T47D (cell line): Measurements from ENCODE around the gene SUMF1.

Source experiments
- DNase-seq, 2 experiments: peaks; one replicate each; pipeline versions ENCODE4 v3.0.0 to v3.0.0-alpha.2; 2011 to 2012; ENCODE audit warnings: low read depth in 1 of 2, low spot score in 1 of 2
- JUND ChIP-seq: IDR thresholded peaks from 2 replicates; pipeline ENCODE4 v1.6.1; 2012; ENCODE audit warnings: low read depth
- in situ Hi-C: cut with HindIII; loops from 2 replicates; pipeline ENCODE4 v1.10.0; 2016; ENCODE audit warnings: low sequenced_read_pairs, low pct_unique_long_range_greater_than_20kb

The SUMF1 gene

GRCh38 chr3:4506559-4507023, 39.5 kb upstream of the SUMF1 start:
- in situ Hi-C loops, result no loop called here
- no peak for TF ChIP-seq JUND
- no peak for DNase-seq

GRCh38 chr3:4505688-4506558, 38.9 kb upstream of the SUMF1 start:
- no peak for TF ChIP-seq JUND
- in situ Hi-C loops, result no loop called here
- no peak for DNase-seq

- DNase-seq, result peak in 1 of 2 experiments; percentile 48
- TF ChIP-seq JUND, result no peak
- in situ Hi-C loops, result no loop called here
Measured at GRCh38 chr3:4504340-4505261, 37.5 kb upstream of the SUMF1 start.

- no peak for TF ChIP-seq JUND
- DNase-seq, result no peak
- in situ Hi-C loops, result no loop called here
Measured at GRCh38 chr3:4503050-4503449, 36.0 kb upstream of the SUMF1 start.

- DNase-seq, result no peak
- in situ Hi-C loops, result no loop called here
- no peak for TF ChIP-seq JUND
Measured at GRCh38 chr3:4501927-4502326, 34.9 kb upstream of the SUMF1 start.

- no peak for DNase-seq
- TF ChIP-seq JUND, result no peak
- in situ Hi-C loops, result no loop called here
Measured at GRCh38 chr3:4501437-4501836, 34.4 kb upstream of the SUMF1 start.

- no peak for DNase-seq
- TF ChIP-seq JUND, result no peak
- in situ Hi-C loops, result no loop called here
Measured at GRCh38 chr3:4498446-4498845, 31.4 kb upstream of the SUMF1 start.

GRCh38 chr3:4497843-4498324, 30.8 kb upstream of the SUMF1 start:
- no peak for DNase-seq
- TF ChIP-seq JUND, result no peak
- in situ Hi-C loops, result no loop called here

GRCh38 chr3:4497005-4497692, 30.1 kb upstream of the SUMF1 start:
- DNase-seq, result no peak
- in situ Hi-C loops, result no loop called here
- TF ChIP-seq JUND, result no peak

- in situ Hi-C loops, result no loop called here
- DNase-seq, result no peak
- no peak for TF ChIP-seq JUND
Measured at GRCh38 chr3:4496087-4496452, 29.0 kb upstream of the SUMF1 start.

GRCh38 chr3:4495294-4496086, 28.4 kb upstream of the SUMF1 start:
- in situ Hi-C loops, result no loop called here
- no peak for TF ChIP-seq JUND

GRCh38 chr3:4494895-4495264, 27.8 kb upstream of the SUMF1 start:
- in situ Hi-C loops, result no loop called here
- TF ChIP-seq JUND, result no peak
- no peak for DNase-seq

More at GRCh38 chr3:4495294-4496086, 28.4 kb upstream of the SUMF1 start:
- DNase-seq, result no peak
